Measurements from ENCODE around the gene KCND2.
"Not testable (repeated sequence)": the region's sequence is repeated elsewhere in the genome, so short reads cannot be mapped to it uniquely, and the experiment has no call there.

KCND2 gene

DNA sequence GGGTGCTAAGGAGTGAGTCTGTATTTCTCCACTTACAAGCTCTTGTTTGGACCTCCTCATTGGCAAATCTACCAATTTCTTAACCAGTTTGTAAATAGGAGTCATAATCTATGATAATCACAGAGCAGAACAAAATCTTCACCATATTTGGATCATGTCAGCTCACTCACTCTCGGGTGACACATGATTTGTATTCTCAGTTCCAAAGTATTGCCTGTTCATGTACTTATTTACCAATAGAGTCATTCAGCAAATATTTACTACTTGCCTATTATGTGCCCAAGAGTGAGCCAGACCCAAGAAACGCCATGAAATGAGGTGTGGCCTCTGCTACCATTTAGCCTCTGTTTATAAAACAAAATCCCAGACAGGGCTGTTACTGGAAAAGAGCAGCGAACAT is 470.2 kb downstream of the KCND2 start:
- DNase-seq (ENCODE audit: low spot score), result no peak

DNA sequence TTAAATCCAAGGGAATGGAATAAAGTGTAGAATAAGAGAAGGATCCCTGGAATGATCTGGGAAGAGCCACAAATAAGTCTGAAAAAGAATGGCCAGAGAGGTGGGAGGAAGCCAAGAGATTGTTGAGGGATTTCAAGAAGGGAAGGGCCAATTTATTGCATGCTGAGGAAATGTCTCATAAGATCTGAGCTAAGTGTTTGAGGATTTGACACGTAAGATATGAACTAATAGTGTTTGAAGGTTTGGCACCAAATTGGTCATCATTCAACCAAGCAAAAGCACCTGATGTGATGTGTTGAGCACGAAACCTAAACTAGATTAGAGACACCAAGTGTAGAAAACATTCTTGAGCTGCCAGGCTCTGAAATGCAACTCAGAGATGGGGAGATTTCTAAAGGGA is 487.1 kb downstream of the KCND2 start:
- no peak for DNase-seq (ENCODE audit: low spot score)

GRCh38 chr7:120760851-120761250 is 487.9 kb downstream of the KCND2 start:
- no peak for DNase-seq (ENCODE audit: low spot score)

GRCh38 chr7:120770206-120770605 is 497.2 kb downstream of the KCND2 start:
- DNase-seq (ENCODE audit: low spot score), result no peak

DNA sequence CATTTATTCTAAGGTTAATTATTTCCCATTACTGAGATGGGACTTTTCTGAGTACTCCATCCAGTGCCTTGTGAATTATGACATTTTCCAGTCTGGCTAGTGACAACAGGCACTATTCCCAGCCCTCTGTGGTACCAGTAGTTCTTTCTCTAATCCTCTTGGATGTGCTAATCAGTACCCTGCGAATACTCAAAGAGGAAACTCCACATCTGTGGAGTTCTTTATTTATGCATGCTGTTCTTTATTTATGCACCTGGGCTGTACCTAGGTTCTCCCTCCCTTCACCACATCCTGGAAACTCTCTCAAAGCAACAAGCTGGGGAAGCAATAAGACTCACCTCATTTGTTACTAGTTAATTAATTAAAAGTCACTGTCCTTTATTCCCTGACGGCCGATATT is 501.5 kb downstream of the KCND2 start:
- no peak for DNase-seq (ENCODE audit: low spot score)

GRCh38 chr7:120775755-120776154 is 502.8 kb downstream of the KCND2 start:
- no peak for DNase-seq (ENCODE audit: low spot score)

DNA sequence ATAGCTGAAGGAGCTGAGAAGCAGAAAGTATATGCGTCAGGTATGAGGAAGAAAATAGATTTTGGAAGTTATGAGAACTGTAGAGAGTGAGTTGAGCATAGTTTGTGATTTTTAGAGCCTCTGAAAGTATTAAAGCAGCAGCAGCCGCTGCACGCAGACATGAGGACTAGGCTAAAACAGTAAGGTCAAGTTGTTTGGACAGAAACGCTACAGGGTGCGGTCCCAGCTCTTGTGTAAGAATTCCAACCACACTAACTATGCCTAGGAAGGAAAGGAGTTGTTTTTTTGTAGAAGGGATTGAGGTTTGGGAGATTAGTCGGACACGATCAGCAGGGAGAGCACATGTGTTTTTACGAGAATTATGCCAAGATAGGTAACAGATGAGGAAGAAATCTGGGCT is 506.1 kb downstream of the KCND2 start:
- not testable (repeated sequence) for DNase-seq (ENCODE audit: low spot score)

DNA sequence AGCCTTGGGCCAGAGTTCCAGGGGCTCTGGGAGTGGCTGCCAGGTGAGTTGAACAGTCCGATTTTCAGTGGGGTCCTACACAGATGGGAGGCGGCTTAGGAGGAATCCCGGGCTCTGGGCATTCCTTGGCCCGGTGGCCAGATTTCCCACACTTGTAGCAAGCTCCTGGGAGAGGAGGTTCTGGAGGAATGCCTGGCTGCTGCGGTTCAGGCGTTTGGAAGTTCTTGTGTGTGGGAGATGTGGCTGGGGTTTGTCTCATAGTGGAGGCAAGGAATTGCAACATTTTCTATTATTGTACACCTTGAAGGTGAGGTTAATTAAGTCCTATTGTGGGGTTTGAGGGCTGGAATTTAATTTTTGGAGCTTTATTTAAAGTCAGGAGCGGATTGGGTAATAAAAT is 507.5 kb downstream of the KCND2 start:
- DNase-seq (ENCODE audit: low spot score), result not testable (repeated sequence)

GRCh38 chr7:120780938-120781337 is 508.0 kb downstream of the KCND2 start:
- no peak for DNase-seq (ENCODE audit: low spot score)

- DNase-seq (ENCODE audit: low spot score), result not testable (repeated sequence)
These were observed 508.9 kb downstream of the KCND2 start for GRCh38 chr7:120781924-120782323.

DNA sequence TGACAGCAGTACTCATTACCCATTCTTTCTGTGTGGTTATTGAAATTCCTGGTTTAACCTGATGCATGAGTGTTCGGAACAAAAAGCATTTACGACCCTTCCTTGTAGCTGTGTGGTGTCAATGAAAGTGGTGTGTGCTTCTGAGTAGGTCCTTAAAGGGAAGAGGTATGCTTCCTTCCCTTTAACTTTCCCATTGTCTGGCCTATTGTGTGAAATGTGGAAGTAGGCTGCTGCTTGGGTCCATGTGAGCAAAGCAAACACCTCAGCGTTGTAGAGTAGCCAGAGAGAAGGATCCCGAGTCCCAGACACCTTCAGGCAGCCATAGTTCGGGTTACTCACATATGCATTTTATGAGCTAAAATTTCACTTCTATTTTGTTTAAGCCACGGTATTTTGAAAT is 510.3 kb downstream of the KCND2 start:
- DNase-seq (ENCODE audit: low spot score), result no peak

GRCh38 chr7:120783721-120784120 is 510.7 kb downstream of the KCND2 start:
- DNase-seq (ENCODE audit: low spot score), result no peak

DNA sequence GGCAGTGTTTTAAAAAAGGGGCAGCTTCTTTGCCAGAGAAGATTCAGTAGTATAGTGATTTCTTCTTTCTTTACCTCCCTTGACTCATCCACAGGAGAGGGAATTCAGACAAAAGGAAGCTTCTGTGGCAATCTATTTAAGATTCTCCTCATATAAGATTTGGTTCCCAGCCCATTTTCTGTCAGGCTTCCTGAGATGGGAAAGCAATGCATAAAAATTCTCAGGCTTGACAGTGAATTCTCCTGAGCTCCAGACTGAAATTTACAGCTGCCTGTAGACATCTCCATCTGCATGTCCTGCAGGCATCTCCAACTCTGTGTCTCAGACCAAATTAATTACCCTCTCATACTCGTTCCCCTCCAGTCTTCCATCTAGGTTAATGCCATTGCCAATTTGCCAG is 512.1 kb downstream of the KCND2 start:
- DNase-seq (ENCODE audit: low spot score), result no peak

- peak; percentile 76 for DNase-seq (ENCODE audit: low spot score)
These were observed 519.3 kb downstream of the KCND2 start for GRCh38 chr7:120792091-120792860.

GRCh38 chr7:120792861-120793130 is 519.8 kb downstream of the KCND2 start:
- no peak for DNase-seq (ENCODE audit: low spot score)

DNA sequence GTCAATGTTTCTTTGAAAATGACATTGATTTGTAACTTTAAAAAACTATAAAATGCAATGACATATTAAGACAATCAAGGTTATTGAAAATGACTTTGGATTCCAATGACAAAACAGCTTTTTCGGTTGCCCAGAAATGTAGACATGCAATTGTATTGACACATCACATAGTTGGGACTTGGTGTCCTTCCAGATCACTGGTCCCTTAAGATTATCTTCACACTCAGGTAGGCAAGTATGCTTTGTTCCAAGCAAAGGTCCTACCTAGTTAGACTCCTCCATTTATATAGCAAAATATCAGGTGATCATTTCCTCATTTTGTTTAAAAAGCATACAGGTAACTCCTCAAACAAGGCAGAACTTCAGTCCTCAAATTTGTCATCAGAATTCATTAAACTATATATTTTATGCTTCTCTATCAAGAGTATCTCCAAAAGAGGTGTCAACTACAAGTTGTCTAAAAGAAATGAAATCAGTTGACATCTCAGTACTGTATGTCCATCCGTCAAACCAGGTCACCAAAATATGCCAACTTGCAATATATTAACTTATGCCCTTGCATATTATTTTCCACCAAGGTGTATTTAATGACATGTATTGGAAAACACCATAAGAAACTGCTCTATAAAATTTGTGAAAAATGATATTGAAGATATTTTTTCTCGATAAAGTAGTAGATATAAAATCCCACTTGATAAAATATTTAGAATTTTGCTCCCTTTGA is 520.4 kb downstream of the KCND2 start:
- DNase-seq (ENCODE audit: low spot score), result no peak

DNA sequence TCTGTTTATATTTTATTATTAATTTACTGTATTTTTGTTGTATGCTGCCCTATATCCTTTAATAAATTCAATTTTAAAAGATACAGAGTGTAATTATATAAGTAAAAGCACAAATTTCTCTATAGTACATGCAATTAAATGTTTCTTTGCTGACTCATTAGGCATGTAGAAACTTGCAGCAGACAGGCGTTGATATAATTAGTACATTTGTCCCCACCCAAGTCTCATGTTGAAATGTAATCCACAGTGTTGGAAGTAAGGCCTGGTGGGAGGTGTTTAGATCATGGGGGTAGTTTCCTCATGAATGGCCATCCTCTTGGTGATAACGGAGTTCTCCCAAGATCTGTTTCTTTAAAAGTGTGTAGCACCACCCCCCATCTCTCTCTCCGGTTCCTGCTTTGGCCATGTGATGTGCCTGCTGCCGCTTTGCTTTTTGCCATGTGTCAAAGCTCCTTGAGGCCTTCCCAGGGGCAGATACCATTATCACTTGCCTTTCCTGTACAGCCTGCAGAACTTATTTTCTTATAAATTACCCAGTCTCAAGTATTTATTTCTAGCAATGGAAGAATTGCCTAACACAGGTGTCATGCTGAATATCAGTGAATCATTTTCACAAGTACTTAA is 521.2 kb downstream of the KCND2 start:
- DNase-seq (ENCODE audit: low spot score), result no peak

GRCh38 chr7:120797026-120797645 is 524.2 kb downstream of the KCND2 start:
- DNase-seq (ENCODE audit: low spot score), result no peak

- no peak for DNase-seq (ENCODE audit: low spot score)
These were observed 526.2 kb downstream of the KCND2 start for GRCh38 chr7:120799147-120799546.

All from Ammon's horn (tissue), 1 donor.